Progenitor cell of endocrine pancreas (in vitro differentiated cells): ENCODE data around the gene GGCT. TPM values are rescaled to one million over a fixed set of nuclear protein-coding genes. Genes with fewer than 3 reads are reported as not detected.

Experiments
- DNase-seq: peaks from one replicate; pipeline ENCODE4 v3.0.0; 2021; ENCODE audit warnings: low spot score; ENCODE audit not compliant: unreplicated experiment
- H3K27ac Mint-ChIP-seq: 2 replicates; pipeline ENCODE4 v1.8.0; 2021; ENCODE audit warnings: mild to moderate bottlenecking, moderate library complexity, mixed read lengths
- H3K27me3 Mint-ChIP-seq: 2 replicates; pipeline ENCODE4 v1.8.0; 2021; ENCODE audit warnings: mixed read lengths
- H3K36me3 Mint-ChIP-seq: 2 replicates; pipeline ENCODE4 v1.8.0; 2022; ENCODE audit warnings: mixed read lengths; ENCODE audit not compliant: insufficient read depth
- H3K4me1 Mint-ChIP-seq: 2 replicates; pipeline ENCODE4 v1.8.0; 2021; ENCODE audit warnings: low read depth, mixed read lengths
- H3K4me3 Mint-ChIP-seq: 2 replicates; pipeline ENCODE4 v1.8.0; 2021; ENCODE audit warnings: low read depth, mild to moderate bottlenecking, moderate library complexity, mixed read lengths
- H3K9me3 Mint-ChIP-seq: 2 replicates; pipeline ENCODE4 v1.8.0; 2021; ENCODE audit warnings: low read depth, mixed read lengths
- CTCF ChIP-seq: fragments of 200-600 bp; sonication (generic); IDR thresholded peaks from one replicate; pipeline ENCODE4 v1.5.0; 2021; ENCODE audit warnings: antibody characterized with exemption, mild to moderate bottlenecking; ENCODE audit not compliant: unreplicated experiment
- total RNA-seq: library from RNA; stranded (reverse); gene quantifications from 2 replicates; pipeline ENCODE4 v1.2.1, GENCODE V29; 2021

GGCT gene
- total RNA-seq, 1 donor from 2014 or later, result 54.7 TPM

- H3K27ac Mint-ChIP-seq, result no peak overlapping the region
- peaks cover 12% of the 10 kb centered on the region for H3K4me1 Mint-ChIP-seq
- no peak for DNase-seq
- H3K36me3 Mint-ChIP-seq, result no peaks in the 10 kb centered on the region
- H3K27me3 Mint-ChIP-seq, result no peaks in the 10 kb centered on the region
- no peak for TF ChIP-seq CTCF
- no peak overlapping the region for H3K4me3 Mint-ChIP-seq
- H3K9me3 Mint-ChIP-seq, result no peaks in the 10 kb centered on the region
Observed at GRCh38 chr7:30467271-30467670, 37.4 kb downstream of the GGCT start.

- H3K27ac Mint-ChIP-seq, result no peak overlapping the region
- H3K9me3 Mint-ChIP-seq, result no peaks in the 10 kb centered on the region
- no peak overlapping the region for H3K4me3 Mint-ChIP-seq
Observed at GRCh38 chr7:30466266-30466665, 38.4 kb downstream of the GGCT start.

GRCh38 chr7:30465811-30466180 is 38.8 kb downstream of the GGCT start:
- H3K4me3 Mint-ChIP-seq, result no peak overlapping the region
- no peak for DNase-seq
- no peaks in the 10 kb centered on the region for H3K36me3 Mint-ChIP-seq
- no peak for TF ChIP-seq CTCF
- H3K4me1 Mint-ChIP-seq, result peaks cover 11% of the 10 kb centered on the region
- H3K27ac Mint-ChIP-seq, result no peak overlapping the region
- no peaks in the 10 kb centered on the region for H3K27me3 Mint-ChIP-seq
- no peaks in the 10 kb centered on the region for H3K9me3 Mint-ChIP-seq

More at GRCh38 chr7:30466266-30466665, 38.4 kb downstream of the GGCT start:
- DNase-seq, result no peak
- Mint-ChIP-seq H3K4me1 (peaks cover 11% of the 10 kb centered on the region), H3K36me3 (no peaks in the 10 kb centered on the region), H3K27me3 (no peaks in the 10 kb centered on the region)
- TF ChIP-seq CTCF, result no peak

- no peaks in the 10 kb centered on the region for H3K36me3 Mint-ChIP-seq
- no peak for TF ChIP-seq CTCF
- no peak overlapping the region for H3K27ac Mint-ChIP-seq
- no peak overlapping the region for H3K4me3 Mint-ChIP-seq
- no peaks in the 10 kb centered on the region for H3K9me3 Mint-ChIP-seq
- H3K4me1 Mint-ChIP-seq, result peaks cover 8% of the 10 kb centered on the region
- H3K27me3 Mint-ChIP-seq, result no peaks in the 10 kb centered on the region
- no peak for DNase-seq
Observed at GRCh38 chr7:30465046-30465810, 39.4 kb downstream of the GGCT start.

- no peak for TF ChIP-seq CTCF
- H3K27ac Mint-ChIP-seq, result no peak overlapping the region
- H3K36me3 Mint-ChIP-seq, result no peaks in the 10 kb centered on the region
- H3K4me3 Mint-ChIP-seq, result no peak overlapping the region
- peaks cover 4% of the 10 kb centered on the region for H3K4me1 Mint-ChIP-seq
- H3K27me3 Mint-ChIP-seq, result no peaks in the 10 kb centered on the region
- no peaks in the 10 kb centered on the region for H3K9me3 Mint-ChIP-seq
- DNase-seq, result no peak
Observed at GRCh38 chr7:30464231-30464671, 40.4 kb downstream of the GGCT start.
